Mesendoderm (in vitro differentiated cells): ENCODE data around the gene CLIP2.
"Not testable (repeated sequence)": the region's sequence is repeated elsewhere in the genome, so short reads cannot be mapped to it uniquely, and the experiment has no call there.

Experiments
- DNase-seq: peaks from one replicate; pipeline ENCODE4 v3.0.0; 2013
- H2AK5ac ChIP-seq: 2 replicates; pipeline ENCODE4 v1.6.1; 2013; ENCODE audit warnings: low read length, inconsistent platforms
- H2BK120ac ChIP-seq: 2 replicates; pipeline ENCODE4 v1.6.1; 2013; ENCODE audit warnings: low read depth, mild to moderate bottlenecking, low read length, moderate library complexity, mixed read lengths
- H2BK15ac ChIP-seq: replicated peaks from 2 replicates; pipeline ENCODE4 v1.6.1; 2013; ENCODE audit warnings: low read depth, mild to moderate bottlenecking, moderate library complexity
- H2BK5ac ChIP-seq: 2 replicates; pipeline ENCODE4 v1.6.1; 2013; ENCODE audit warnings: low read length, inconsistent platforms
- H3K18ac ChIP-seq: 2 replicates; pipeline ENCODE4 v1.6.1; 2013; ENCODE audit warnings: mild to moderate bottlenecking, low read length, mixed read lengths
- H3K23ac ChIP-seq: one replicate; pipeline ENCODE4 v1.6.1; 2013; ENCODE audit warnings: low read length
- H3K27ac ChIP-seq: 2 replicates; pipeline ENCODE4 v1.5.1; 2013; ENCODE audit warnings: low read depth, mild to moderate bottlenecking, inconsistent platforms, low read length, moderate library complexity
- H3K27me3 ChIP-seq: 2 replicates; pipeline ENCODE4 v1.6.1; 2013; ENCODE audit warnings: low read length, control low read depth, mild to moderate bottlenecking, inconsistent platforms; ENCODE audit not compliant: insufficient read depth, poor library complexity
- H3K36me3 ChIP-seq: 2 replicates; pipeline ENCODE4 v1.6.1; 2013; ENCODE audit warnings: low read length, inconsistent platforms; ENCODE audit not compliant: control insufficient read depth, insufficient read depth
- H3K4ac ChIP-seq: one replicate; pipeline ENCODE4 v1.6.1; 2013; ENCODE audit warnings: low read depth, mild to moderate bottlenecking, low read length, moderate library complexity
- H3K4me1 ChIP-seq: 2 replicates; pipeline ENCODE4 v1.6.1; 2013; ENCODE audit warnings: low read depth, low read length, inconsistent platforms; ENCODE audit not compliant: control insufficient read depth
- H3K4me2 ChIP-seq: 2 replicates; pipeline ENCODE4 v1.6.1; 2013; ENCODE audit warnings: low read length
- H3K4me3 ChIP-seq: 2 replicates; pipeline ENCODE4 v1.5.1; 2013; ENCODE audit warnings: mild to moderate bottlenecking, low read length
- H3K56ac ChIP-seq: one replicate; pipeline ENCODE4 v1.6.1; 2013; ENCODE audit warnings: low read length
- H3K79me1 ChIP-seq: 2 replicates; pipeline ENCODE4 v1.6.1; 2013; ENCODE audit warnings: low read length, inconsistent platforms
- H3K79me2 ChIP-seq: 2 replicates; pipeline ENCODE4 v1.6.1; 2013; ENCODE audit warnings: mild to moderate bottlenecking, low read length; ENCODE audit not compliant: control insufficient read depth, insufficient read depth
- H3K9ac ChIP-seq: 2 replicates; pipeline ENCODE4 v1.6.1; 2013; ENCODE audit warnings: low read length, inconsistent platforms
- H4K5ac ChIP-seq: one replicate; pipeline ENCODE4 v1.6.1; 2013; ENCODE audit warnings: low read length
- H4K8ac ChIP-seq: one replicate; pipeline ENCODE4 v1.6.1; 2013; ENCODE audit warnings: low read depth, mild to moderate bottlenecking, control low read depth, low read length, moderate library complexity
- WGBS: extraction: QIAGEN DNeasy Blood & Tissue Kit; methylation state at CpG from one replicate; pipeline ENCODE4 v1.1.7; 2013; ENCODE audit warnings: low lambda C conversion rate, missing lambda C conversion rate; ENCODE audit not compliant: insufficient coverage; ENCODE audit errors: extremely low coverage; 5-methylcytosine and 5-hydroxymethylcytosine counted together

Gene CLIP2

DNA sequence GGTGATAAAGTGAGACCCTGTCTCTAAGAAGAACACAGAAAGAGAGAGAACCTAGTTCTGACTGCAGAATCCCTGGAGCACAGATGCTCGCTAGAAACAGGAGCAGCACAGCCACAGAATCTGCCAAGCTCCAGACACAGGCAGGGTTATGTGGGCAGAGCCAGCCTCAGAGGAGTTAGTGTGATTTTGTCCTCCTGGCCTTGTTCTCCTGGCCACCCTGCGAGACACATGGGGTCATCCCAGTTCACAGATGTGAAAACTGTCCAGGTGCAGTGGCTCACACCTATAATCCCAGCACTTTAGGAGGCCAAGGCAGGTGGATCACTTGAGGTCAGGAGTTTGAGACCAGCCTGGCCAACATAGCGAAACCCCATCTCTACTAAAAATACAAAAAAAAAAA lies 113.5 kb downstream of the CLIP2 start:
- not testable (repeated sequence) for H3K18ac ChIP-seq, H3K27me3 ChIP-seq, H4K8ac ChIP-seq, H3K4ac ChIP-seq, H3K79me1 ChIP-seq, H3K23ac ChIP-seq, H3K36me3 ChIP-seq, H3K56ac ChIP-seq, H3K4me1 ChIP-seq, H2BK120ac ChIP-seq, H3K4me2 ChIP-seq, H3K27ac ChIP-seq, H2AK5ac ChIP-seq, H3K4me3 ChIP-seq, H3K9ac ChIP-seq, H4K5ac ChIP-seq, DNase-seq, H3K79me2 ChIP-seq, H2BK5ac ChIP-seq, H2BK15ac ChIP-seq
- no CpG with 5 or more reads among the region's 3 CpGs for WGBS

DNA sequence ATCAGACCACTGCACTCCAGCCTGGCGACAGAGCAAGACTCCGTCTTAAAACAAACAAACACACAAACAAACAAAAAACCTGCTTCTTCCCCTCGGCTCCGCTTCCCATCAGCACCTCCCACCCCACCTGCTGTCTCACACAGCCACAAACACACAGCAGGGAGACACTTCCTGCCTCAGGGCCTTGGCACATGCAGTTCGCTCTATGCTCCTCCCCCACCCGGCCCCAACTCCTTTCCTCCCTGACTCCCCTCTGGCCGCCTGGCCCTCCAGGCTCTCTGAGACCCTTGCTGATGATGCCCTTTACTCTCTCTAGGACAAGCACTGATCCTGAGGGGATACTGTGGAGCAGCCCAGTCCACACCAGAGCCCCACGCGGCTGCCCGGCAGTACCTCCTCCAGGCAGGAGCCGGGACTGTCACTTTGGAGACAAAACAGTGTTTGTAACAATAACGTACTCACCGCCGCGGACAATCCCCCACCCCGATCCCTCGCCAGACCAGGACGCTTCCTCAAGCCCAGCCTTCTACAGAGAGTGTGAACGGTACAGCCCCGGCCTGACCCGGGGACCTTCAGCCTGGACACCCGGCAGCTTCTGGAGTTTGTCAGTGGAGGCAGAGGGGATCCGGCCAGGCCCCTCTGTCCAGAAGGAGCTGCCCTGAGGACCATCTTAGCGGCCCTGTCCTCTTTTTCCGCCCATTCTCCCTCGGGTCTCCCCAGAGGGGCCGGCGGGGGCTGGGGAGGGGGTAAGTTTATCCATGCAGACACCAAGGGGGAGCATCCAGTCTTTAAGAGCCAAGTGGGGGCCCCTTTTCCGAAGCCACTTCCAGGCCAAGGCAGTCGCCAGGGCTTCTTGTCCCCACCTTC lies 114.5 kb downstream of the CLIP2 start:
- Histone ChIP-seq H4K5ac (no peak overlapping the region), H3K18ac (no peak overlapping the region)

DNA sequence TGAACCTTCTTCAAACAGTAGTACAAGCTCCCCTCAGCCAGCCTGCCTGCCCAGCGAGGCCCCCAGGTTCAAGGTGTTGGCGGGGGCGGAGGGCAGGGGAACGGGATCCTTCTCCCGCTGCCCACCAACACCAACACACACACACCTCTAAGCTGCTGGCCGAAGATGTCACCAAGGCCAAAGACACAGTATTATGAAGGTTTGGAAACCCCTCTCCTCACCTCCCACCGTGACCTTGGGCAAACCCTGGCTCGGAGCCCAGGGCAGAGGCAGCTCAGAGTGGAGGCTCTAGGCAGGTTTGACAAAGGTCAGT lies 115.1 kb downstream of the CLIP2 start:
- Histone ChIP-seq H2BK120ac (no peak overlapping the region), H3K56ac (no peak overlapping the region), H2BK15ac (no peak overlapping the region), H3K4me1 (no peaks in the 10 kb centered on the region), H3K23ac (no peak overlapping the region), H3K18ac (no peak overlapping the region), H3K36me3 (no peaks in the 10 kb centered on the region), H2AK5ac (no peak overlapping the region), H3K4ac (no peak overlapping the region), H3K4me2 (no peak overlapping the region), H4K8ac (no peak overlapping the region), H3K79me1 (no peaks in the 10 kb centered on the region), H3K4me3 (no peak overlapping the region), H4K5ac (no peak overlapping the region), H3K9ac (no peak overlapping the region), H3K27me3 (no peaks in the 10 kb centered on the region), H2BK5ac (no peak overlapping the region), H3K79me2 (no peaks in the 10 kb centered on the region), H3K27ac (no peak overlapping the region)
- WGBS: no CpG with 5 or more reads among the region's 8 CpGs
- DNase-seq: no peak

More for the DNA sequence above, 114.5 kb downstream of the CLIP2 start:
- H3K79me2 ChIP-seq: no peaks in the 10 kb centered on the region
- no peak overlapping the region for H3K9ac ChIP-seq
- no peak overlapping the region for H2BK5ac ChIP-seq
- no peak overlapping the region for H2AK5ac ChIP-seq
- H3K56ac ChIP-seq: no peak overlapping the region
- no peak for DNase-seq
- H3K4me3 ChIP-seq: no peak overlapping the region
- no peak overlapping the region for H3K27ac ChIP-seq
- H3K4me1 ChIP-seq: no peaks in the 10 kb centered on the region
- no peaks in the 10 kb centered on the region for H3K79me1 ChIP-seq
- no peak overlapping the region for H2BK120ac ChIP-seq
- no peak overlapping the region for H3K23ac ChIP-seq
- H4K8ac ChIP-seq: no peak overlapping the region
- no CpG with 5 or more reads among the region's 30 CpGs for WGBS
- no peaks in the 10 kb centered on the region for H3K27me3 ChIP-seq
- H2BK15ac ChIP-seq: no peak overlapping the region
- H3K36me3 ChIP-seq: no peaks in the 10 kb centered on the region
- H3K4ac ChIP-seq: no peak overlapping the region
- no peak overlapping the region for H3K4me2 ChIP-seq

DNA sequence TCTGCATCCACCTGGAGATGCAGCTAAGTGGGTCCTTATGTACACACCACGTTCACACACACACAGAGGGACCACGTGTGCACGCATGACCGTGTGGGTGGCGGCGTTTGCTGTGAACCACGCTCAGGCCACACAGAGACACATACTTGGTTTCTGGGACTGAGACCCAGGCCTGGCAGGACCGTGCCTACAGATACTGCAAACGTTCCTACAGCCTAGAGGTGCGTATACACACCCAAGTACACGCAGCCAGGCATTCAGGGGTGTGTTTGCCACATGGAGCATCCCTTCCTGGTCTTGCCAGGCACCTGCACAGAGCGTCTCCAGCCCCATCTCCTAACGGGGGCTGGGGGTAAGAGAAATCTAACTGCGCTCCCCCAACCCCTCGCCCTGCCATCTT lies 115.5 kb downstream of the CLIP2 start:
- no peak overlapping the region for H3K4me3 ChIP-seq
- H3K4me1 ChIP-seq: no peaks in the 10 kb centered on the region
- H3K23ac ChIP-seq: no peak overlapping the region
- no peak overlapping the region for H3K18ac ChIP-seq
- H3K79me1 ChIP-seq: no peaks in the 10 kb centered on the region
- H2BK15ac ChIP-seq: no peak overlapping the region
- no peak overlapping the region for H3K4me2 ChIP-seq
- no peak overlapping the region for H2BK5ac ChIP-seq
- H2AK5ac ChIP-seq: no peak overlapping the region
- H3K36me3 ChIP-seq: no peaks in the 10 kb centered on the region
- no peak overlapping the region for H4K5ac ChIP-seq
- H3K79me2 ChIP-seq: no peaks in the 10 kb centered on the region
- H3K56ac ChIP-seq: no peak overlapping the region
- no CpG with 5 or more reads among the region's 15 CpGs for WGBS
- H4K8ac ChIP-seq: no peak overlapping the region
- no peaks in the 10 kb centered on the region for H3K27me3 ChIP-seq
- H2BK120ac ChIP-seq: no peak overlapping the region
- H3K9ac ChIP-seq: no peak overlapping the region
- no peak for DNase-seq
- H3K27ac ChIP-seq: no peak overlapping the region
- H3K4ac ChIP-seq: no peak overlapping the region

DNA sequence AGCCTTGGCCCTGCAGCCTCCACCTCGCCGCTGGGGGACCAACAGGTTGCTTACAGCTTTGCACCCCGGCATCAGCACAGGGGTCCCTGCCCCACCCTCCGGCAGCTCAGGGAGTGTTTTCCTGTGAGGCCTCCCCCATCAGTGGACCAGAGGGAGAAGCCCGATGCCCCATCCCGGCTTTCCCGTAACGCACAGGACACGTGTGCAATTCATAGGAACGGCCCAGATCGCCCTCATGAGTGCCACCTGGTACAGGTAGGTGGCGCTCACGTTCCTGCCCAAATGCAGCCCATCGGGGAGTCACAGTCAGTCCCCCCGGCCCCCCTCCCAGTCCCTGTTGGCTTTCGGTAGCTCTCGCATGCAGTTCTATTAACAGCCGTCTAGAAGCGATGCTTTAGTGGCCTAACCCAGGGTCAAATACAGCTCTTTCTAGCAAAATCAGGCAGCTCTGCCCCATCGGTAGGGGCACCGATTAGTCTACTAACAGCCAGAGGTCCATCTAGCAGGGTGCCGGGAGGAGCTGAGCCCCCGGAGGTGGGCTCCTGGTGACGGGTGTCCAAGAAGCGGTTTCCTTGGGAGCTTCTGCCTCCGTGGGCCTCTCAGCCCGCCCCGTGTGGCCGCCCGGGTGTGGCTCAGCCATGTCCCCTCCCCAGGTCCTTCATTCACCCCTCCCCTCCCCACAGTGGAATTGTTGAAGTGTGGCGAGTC lies 116.1 kb downstream of the CLIP2 start:
- WGBS: no CpG with 5 or more reads among the region's 31 CpGs
- Histone ChIP-seq H2BK120ac (no peak overlapping the region), H2BK15ac (no peak overlapping the region), H3K18ac (no peak overlapping the region), H3K23ac (no peak overlapping the region), H2BK5ac (no peak overlapping the region), H3K36me3 (no peaks in the 10 kb centered on the region), H3K79me2 (no peaks in the 10 kb centered on the region), H2AK5ac (no peak overlapping the region), H4K5ac (no peak overlapping the region), H4K8ac (no peak overlapping the region), H3K4me2 (no peak overlapping the region), H3K4me3 (no peak overlapping the region), H3K4ac (no peak overlapping the region), H3K9ac (no peak overlapping the region), H3K27ac (no peak overlapping the region), H3K56ac (no peak overlapping the region), H3K4me1 (no peaks in the 10 kb centered on the region), H3K79me1 (no peaks in the 10 kb centered on the region), H3K27me3 (no peaks in the 10 kb centered on the region)
- peak; percentile 72 for DNase-seq
